Endothelial cell of umbilical vein (primary cell): Measurements from ENCODE around the gene NR6A1. TPM values are rescaled to one million over a fixed set of nuclear protein-coding genes. Genes with fewer than 3 reads are reported as not detected.

ENCODE experiments used
- BruUV-seq: library from RNA; stranded (reverse); fragments of 400-500 nt; replicated peaks from 2 replicates; lab custom pipeline; 2021; lab: Mats Ljungman, UMichigan
- CTCF ChIA-PET: fragments of 300-600, 350-600 bp; sonication (Branson Sonifier 250); formaldehyde crosslinking; loops from one replicate; lab custom pipeline; 2021; ENCODE audit warnings: antibody characterized with exemption, inconsistent platforms; lab: Charles Lee
- POLR2A ChIA-PET: fragments of 300-600, 350-600 bp; sonication (Branson Sonifier 250); formaldehyde crosslinking; loops from one replicate; lab custom pipeline; 2021; ENCODE audit warnings: antibody characterized with exemption, inconsistent platforms; lab: Charles Lee
- DNase-seq: peaks from one replicate; pipeline ENCODE4 v3.0.0-alpha.2; 2011; ENCODE audit warnings: low read depth, low spot score
- FAIRE-seq: peaks from 2 replicates; lab custom pipeline; 2011; peaks lifted over from hg19 to GRCh38; lab: Jason Lieb, UNC
- H2AFZ ChIP-seq: 2 replicates; pipeline ENCODE4 v1.6.0; 2012; ENCODE audit warnings: low read depth, low read length, control low read depth, inconsistent platforms
- H3K27ac ChIP-seq: 2 replicates; pipeline ENCODE4 v1.5.1; 2011; ENCODE audit warnings: low read depth, mild to moderate bottlenecking, control low read depth, low read length, moderate library complexity; ENCODE audit not compliant: insufficient read depth
- H3K27me3 ChIP-seq, 2 experiments: 2 replicates each; pipeline versions ENCODE4 v1.6.0 to v1.6.1; 2011; ENCODE audit warnings: low read length in 2 of 2, mixed read lengths in 1 of 2; ENCODE audit not compliant: control insufficient read depth in 2 of 2, insufficient read depth in 2 of 2
- H3K36me3 ChIP-seq, 2 experiments: 2 replicates in 1 of 2; 3 replicates in 1 of 2; pipeline ENCODE4 v1.5.1; 2011; ENCODE audit warnings: low read length in 2 of 2, mild to moderate bottlenecking in 1 of 2, moderate library complexity in 1 of 2; ENCODE audit not compliant: control insufficient read depth in 2 of 2, insufficient read depth in 2 of 2; ENCODE audit errors: extremely low read depth in 1 of 2
- H3K4me1 ChIP-seq: 3 replicates; pipeline ENCODE4 v1.5.1; 2011; ENCODE audit warnings: mild to moderate bottlenecking, low read length; ENCODE audit not compliant: control insufficient read depth, insufficient read depth; ENCODE audit errors: extremely low read depth
- H3K4me2 ChIP-seq: 2 replicates; pipeline ENCODE4 v1.6.1; 2011; ENCODE audit warnings: low read length, control low read depth, mixed read lengths; ENCODE audit not compliant: insufficient read depth
- H3K4me3 ChIP-seq, 3 experiments: fragments of 200-600 bp in 1 of 3; sonication (generic), shearing (Covaris generic) in 1 of 3; replicated peaks in 1 of 3; 2 replicates each; pipeline ENCODE4 v1.5.1; 2011 to 2016; ENCODE audit warnings: control low read depth in 3 of 3, low read length in 3 of 3, mild to moderate bottlenecking in 2 of 3, inconsistent platforms in 1 of 3, low read depth in 1 of 3, moderate library complexity in 1 of 3; ENCODE audit not compliant: insufficient read depth in 1 of 3
- H3K79me2 ChIP-seq: 2 replicates; pipeline ENCODE4 v1.6.0; 2012; ENCODE audit warnings: low read length, inconsistent platforms; ENCODE audit not compliant: control insufficient read depth, insufficient read depth
- H3K9ac ChIP-seq: replicated peaks from 2 replicates; pipeline ENCODE3; 2011; ENCODE audit warnings: low read length, control low read depth; ENCODE audit not compliant: insufficient read depth; ENCODE audit errors: extremely low read depth
- H3K9me1 ChIP-seq: replicated peaks from 3 replicates; pipeline ENCODE4 v1.6.0; 2011; ENCODE audit warnings: mild to moderate bottlenecking, low read length; ENCODE audit not compliant: control insufficient read depth, insufficient read depth; ENCODE audit errors: extremely low read depth
- H3K9me3 ChIP-seq: replicated peaks from 2 replicates; pipeline ENCODE4 v1.5.1; 2012; ENCODE audit warnings: low read length, inconsistent platforms; ENCODE audit not compliant: control insufficient read depth, insufficient read depth
- H4K20me1 ChIP-seq: replicated peaks from 2 replicates; pipeline ENCODE3; 2011; ENCODE audit warnings: mild to moderate bottlenecking, low read length; ENCODE audit not compliant: control insufficient read depth, insufficient read depth; ENCODE audit errors: extremely low read depth
- CTCF ChIP-seq, 2 donors: IDR thresholded peaks; 1 replicate in 1 of 2; 2 replicates in 1 of 2; pipeline ENCODE4 v1.5.1; 2011; ENCODE audit warnings: low read length in 2 of 2, mild to moderate bottlenecking in 2 of 2, moderate library complexity in 2 of 2, control low read depth in 1 of 2, inconsistent platforms in 1 of 2, low read depth in 1 of 2; ENCODE audit not compliant: insufficient read depth in 1 of 2; ENCODE audit errors: extremely low read depth in 1 of 2
- EZH2 ChIP-seq: IDR thresholded peaks from 2 replicates; pipeline ENCODE4 v1.6.1; 2012; ENCODE audit warnings: borderline replicate concordance, low read depth, mild to moderate bottlenecking, moderate library complexity, low read length, inconsistent platforms; ENCODE audit not compliant: severe bottlenecking
- MAX ChIP-seq: IDR thresholded peaks from 2 replicates; pipeline ENCODE4 v1.6.1; 2011; ENCODE audit not compliant: insufficient read depth, insufficient read length
- MYC ChIP-seq: IDR thresholded peaks from one replicate; pipeline ENCODE4 v1.6.1; 2011; ENCODE audit warnings: mild to moderate bottlenecking, low read depth, low read length
- POLR2A ChIP-seq: IDR thresholded peaks from 2 replicates; pipeline ENCODE4 v1.6.1; 2012; ENCODE audit warnings: low read depth, mild to moderate bottlenecking, control low read depth, low read length
- POLR2AphosphoS5 ChIP-seq: IDR thresholded peaks from 2 replicates; pipeline ENCODE4 v1.6.1; 2012; ENCODE audit warnings: low read depth, mild to moderate bottlenecking, control low read depth, low read length, moderate library complexity; ENCODE audit not compliant: insufficient read depth
- dilution Hi-C: fragments of 300-500 bp; cut with MboI; formaldehyde crosslinking; loops from one replicate; pipeline ENCODE4 v1.15.0; 2019; ENCODE audit warnings: low sequenced_read_pairs; ENCODE audit not compliant: extremely low pct_ligation_motif_present
- intact Hi-C: fragments of 100-400 bp; cut with micrococcal nuclease; formaldehyde crosslinking; loops from one replicate; pipeline ENCODE4 v1.10.0; 2022
- polyA plus RNA-seq, 4 experiments: library from polyadenylated mRNA; depleted of rRNA in 3 of 4; stranded (reverse) in 3 of 4; unstranded in 1 of 4; fragments of >200 nt; gene quantifications; 2 replicates each; pipeline versions ENCODE4 v1.2.1 to v1.2.3, GENCODE V29; 2011 to 2012; ENCODE audit warnings: missing spikeins in 1 of 4
- total RNA-seq: library from RNA; stranded (reverse); gene quantifications from 2 replicates; pipeline ENCODE4 v1.2.3, GENCODE V29; 2021

NR6A1 gene
- total and polyA plus RNA-seq, 2 donors (not counting 3 experiments of a cell fraction or from before 2014, with no cell fraction given): 0.17 to 1.2 TPM

- Histone ChIP-seq H3K4me3 (no peak overlapping the region), H4K20me1 (no peaks in the 10 kb centered on the region), H3K36me3 (no peaks in the 10 kb centered on the region), H3K9me3 (no peaks in the 10 kb centered on the region), H2AFZ (no peak overlapping the region), H3K27ac (no peak overlapping the region), H3K9me1 (no peaks in the 10 kb centered on the region), H3K27me3 (peaks cover 9% of the 10 kb centered on the region in 2 experiments), H3K4me2 (no peak overlapping the region), H3K9ac (no peak overlapping the region), H3K79me2 (no peaks in the 10 kb centered on the region), H3K4me1 (no peaks in the 10 kb centered on the region)
- BruUV-seq: no TSS peak
- dilution Hi-C loops (no loop called here), intact Hi-C loops (loop anchor here (5.0 kb wide), 1 partner anchor 214 kb away; no protein-coding TSS in a partner anchor)
- FAIRE-seq (no peak), DNase-seq (no peak)
- ChIA-PET POLR2A (no interaction called here), CTCF (interaction anchor here (2.6 kb wide), 2 partner anchors 14 to 63 kb away, joined by 9 to 28 read pairs; no protein-coding TSS in a partner anchor)
- no peak for TF ChIP-seq POLR2AphosphoS5
Observed at GRCh38 chr9:124553738-124554137, 217.4 kb downstream of the NR6A1 start.

GRCh38 chr9:124552273-124552605 is 218.9 kb downstream of the NR6A1 start:
- H3K9me3 ChIP-seq: no peaks in the 10 kb centered on the region
- POLR2A ChIA-PET: no interaction called here
- no peaks in the 10 kb centered on the region for H3K79me2 ChIP-seq
- no TSS peak for BruUV-seq
- dilution Hi-C loops: no loop called here
- no peaks in the 10 kb centered on the region for H3K4me1 ChIP-seq
- H3K4me2 ChIP-seq: no peak overlapping the region
- CTCF ChIA-PET: interaction anchor here (0.7 to 3.9 kb wide), 24 partner anchors 10 to 301 kb away, joined by 3 to 51 read pairs (median 4); partner anchors contain the start of gene WDR38
- intact Hi-C loops: loop anchor here (5.0 kb wide), 1 partner anchor 215 kb away; no protein-coding TSS in a partner anchor
- no peak for TF ChIP-seq MYC
- TF ChIP-seq MAX: no peak
- TF ChIP-seq EZH2: no peak
- TF ChIP-seq POLR2A: no peak
- no peak for TF ChIP-seq CTCF (IDR thresholded peaks at IDR 0.05; ENCODE audit: extremely low read depth in 1 of 2, insufficient read depth in 1 of 2, low read depth in 1 of 2, low read length in 2 of 2)
- DNase-seq: no peak
- no peak overlapping the region for H2AFZ ChIP-seq
- no peak overlapping the region for H3K9ac ChIP-seq
- peaks cover 7 to 10% of the 10 kb centered on the region in 2 experiments for H3K27me3 ChIP-seq
- no peaks in the 10 kb centered on the region for H4K20me1 ChIP-seq
- H3K4me3 ChIP-seq: no peak overlapping the region
- no peak overlapping the region for H3K27ac ChIP-seq
- no peaks in the 10 kb centered on the region for H3K36me3 ChIP-seq
- no peaks in the 10 kb centered on the region for H3K9me1 ChIP-seq
- no peak for FAIRE-seq
